Esophagus muscularis mucosa (tissue), 4 donors: ENCODE data around the gene GRAMD4.

Source experiments
- CTCF ChIP-seq, 3 experiments: fragments of 200-600 bp in 2 of 3; fragments of 450-650 bp in 1 of 3; sonication (generic) in 2 of 3; IDR thresholded peaks; one replicate each; pipeline ENCODE4 v1.5.1; 2017 to 2019; ENCODE audit warnings: antibody characterized with exemption in 3 of 3, mild to moderate bottlenecking in 2 of 3, moderate library complexity in 1 of 3
- EP300 ChIP-seq: sonication (generic); formaldehyde crosslinking; IDR thresholded peaks from one replicate; pipeline ENCODE4 v1.6.1; 2017; ENCODE audit warnings: antibody characterized with exemption
- POLR2A ChIP-seq: fragments of 450-650 bp; IDR thresholded peaks from one replicate; pipeline ENCODE4 v1.6.1; 2017; ENCODE audit warnings: antibody characterized with exemption, moderate library complexity, mild to moderate bottlenecking, low read depth
- POLR2AphosphoS5 ChIP-seq, 2 donors: sonication (generic); formaldehyde crosslinking; IDR thresholded peaks; one replicate each; pipeline ENCODE4 v1.6.1; 2017; ENCODE audit warnings: antibody characterized with exemption in 2 of 2

GRCh38 chr22:46673662-46674236 lies 53.6 kb downstream of the GRAMD4 start:
- no peak for TF ChIP-seq CTCF (IDR thresholded peaks at IDR 0.05)
- no peak for TF ChIP-seq POLR2AphosphoS5 (IDR thresholded peaks at IDR 0.05)
- TF ChIP-seq EP300, result no peak
- TF ChIP-seq POLR2A, result no peak
